ENCODE data around the gene AK4. TPM values are rescaled to one million over a fixed set of nuclear protein-coding genes. Genes with fewer than 3 reads are reported as not detected.
"Not testable (repeated sequence)": the region's sequence is repeated elsewhere in the genome, so short reads cannot be mapped to it uniquely, and the experiment has no call there.

The AK4 gene
- polyA plus RNA-seq, 1 donor (not counting 4 experiments of a cell fraction or from before 2014, with no cell fraction given): 90.0 TPM

DNA sequence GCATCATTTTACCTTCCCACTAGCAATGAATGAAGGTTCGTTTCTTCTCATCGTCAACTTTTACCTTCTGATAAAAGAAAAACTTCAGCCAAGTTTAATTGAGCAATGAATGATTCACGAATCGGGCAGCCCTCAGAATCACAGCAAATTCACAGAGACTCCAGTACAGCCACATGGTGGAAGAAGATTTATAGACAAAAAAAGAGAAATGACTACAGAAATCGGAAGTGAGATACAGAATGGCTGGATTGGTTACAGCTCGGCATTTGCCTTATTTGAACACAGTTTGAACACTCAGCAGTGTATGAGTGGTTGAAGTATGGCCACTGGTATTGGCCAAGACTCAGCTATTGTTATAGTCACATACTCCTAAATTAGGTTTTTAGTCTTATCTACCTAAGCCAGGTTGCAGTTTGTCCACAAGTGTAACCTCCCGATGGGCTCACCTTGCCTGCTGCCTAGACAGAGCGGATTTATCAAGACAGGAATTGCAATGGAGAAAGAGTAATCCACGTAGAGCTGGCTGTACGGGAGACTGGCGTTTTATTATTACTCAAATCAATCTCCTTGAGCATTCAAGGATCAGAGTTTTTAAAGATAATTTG, 15.3 kb downstream of the AK4 start:
- H3K27ac ChIP-seq (ENCODE audit: control insufficient read depth, insufficient read depth, low read length): no peak overlapping the region
- no peak overlapping the region for H2AFZ ChIP-seq (ENCODE audit: control insufficient read depth, low read length)
- H3K4me3 ChIP-seq (ENCODE audit: control insufficient read depth in 2 of 3, extremely low read depth in 1 of 3, insufficient read depth in 2 of 3, low read depth in 1 of 3, low read length in 3 of 3): no peak overlapping the region
- H3K27me3 ChIP-seq (ENCODE audit: control insufficient read depth, extremely low read depth, insufficient read depth, low read length): no peaks in the 10 kb centered on the region
- no peaks in the 10 kb centered on the region for H3K9me1 ChIP-seq (ENCODE audit: control insufficient read depth, extremely low read depth, insufficient read depth, low read length)
- H3K4me2 ChIP-seq (ENCODE audit: control insufficient read depth, extremely low read depth, insufficient read depth, low read depth, low read length): peak overlapping the region; percentile 27
- no peaks in the 10 kb centered on the region for H3K36me3 ChIP-seq (ENCODE audit: control insufficient read depth in 2 of 2, extremely low read depth in 1 of 2, insufficient read depth in 2 of 2, low read length in 2 of 2)
- peaks cover 14% of the 10 kb centered on the region for H3K4me1 ChIP-seq (ENCODE audit: control insufficient read depth, extremely low read depth, insufficient read depth, low read length)
- no peak for DNase-seq (ENCODE audit: low read depth, low spot score)
- no peaks in the 10 kb centered on the region for H4K20me1 ChIP-seq (ENCODE audit: control insufficient read depth, extremely low read depth, insufficient read depth, low read length)
- H3K79me2 ChIP-seq (ENCODE audit: control insufficient read depth, insufficient read depth, low read length): peaks cover 59% of the 10 kb centered on the region
- no peak for FAIRE-seq
- H3K9ac ChIP-seq (ENCODE audit: control insufficient read depth, extremely low read depth, insufficient read depth, low read length): no peak overlapping the region
- TF ChIP-seq, protein P1, sequence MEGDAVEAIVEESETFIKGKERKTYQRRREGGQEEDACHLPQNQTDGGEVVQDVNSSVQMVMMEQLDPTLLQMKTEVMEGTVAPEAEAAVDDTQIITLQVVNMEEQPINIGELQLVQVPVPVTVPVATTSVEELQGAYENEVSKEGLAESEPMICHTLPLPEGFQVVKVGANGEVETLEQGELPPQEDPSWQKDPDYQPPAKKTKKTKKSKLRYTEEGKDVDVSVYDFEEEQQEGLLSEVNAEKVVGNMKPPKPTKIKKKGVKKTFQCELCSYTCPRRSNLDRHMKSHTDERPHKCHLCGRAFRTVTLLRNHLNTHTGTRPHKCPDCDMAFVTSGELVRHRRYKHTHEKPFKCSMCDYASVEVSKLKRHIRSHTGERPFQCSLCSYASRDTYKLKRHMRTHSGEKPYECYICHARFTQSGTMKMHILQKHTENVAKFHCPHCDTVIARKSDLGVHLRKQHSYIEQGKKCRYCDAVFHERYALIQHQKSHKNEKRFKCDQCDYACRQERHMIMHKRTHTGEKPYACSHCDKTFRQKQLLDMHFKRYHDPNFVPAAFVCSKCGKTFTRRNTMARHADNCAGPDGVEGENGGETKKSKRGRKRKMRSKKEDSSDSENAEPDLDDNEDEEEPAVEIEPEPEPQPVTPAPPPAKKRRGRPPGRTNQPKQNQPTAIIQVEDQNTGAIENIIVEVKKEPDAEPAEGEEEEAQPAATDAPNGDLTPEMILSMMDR (optimal IDR thresholded peaks at IDR 0.05 in 1 of 3, IDR thresholded peaks at IDR 0.05 in 1 of 3, conservative IDR thresholded peaks at IDR 0.05 in 1 of 3; ENCODE audit: extremely low read depth in 1 of 3, insufficient read depth in 2 of 3, low read length in 3 of 3): no peak
- no peak for TF ChIP-seq EZH2 (IDR thresholded peaks at IDR 0.05; ENCODE audit: low read length)
- dilution Hi-C loops (cut with MboI; ENCODE audit: extremely low pct_ligation_motif_present, low sequenced_read_pairs): no loop called here
- H3K9me3 ChIP-seq (ENCODE audit: control insufficient read depth, low read depth, low read length): no peaks in the 10 kb centered on the region

GRCh38 chr1:65164101-65164500, 16.1 kb downstream of the AK4 start:
- Histone ChIP-seq H3K4me1 (ENCODE audit: control insufficient read depth, extremely low read depth, insufficient read depth, low read length) (peaks cover 14% of the 10 kb centered on the region), H3K79me2 (ENCODE audit: control insufficient read depth, insufficient read depth, low read length) (peaks cover 57% of the 10 kb centered on the region)
- H4K20me1 ChIP-seq (ENCODE audit: control insufficient read depth, extremely low read depth, insufficient read depth, low read length); FAIRE-seq; H3K27ac ChIP-seq (ENCODE audit: control insufficient read depth, insufficient read depth, low read length); H3K4me2 ChIP-seq (ENCODE audit: control insufficient read depth, extremely low read depth, insufficient read depth, low read depth, low read length); dilution Hi-C loops (cut with MboI; ENCODE audit: extremely low pct_ligation_motif_present, low sequenced_read_pairs); H3K9ac ChIP-seq (ENCODE audit: control insufficient read depth, extremely low read depth, insufficient read depth, low read length); H3K36me3 ChIP-seq (ENCODE audit: control insufficient read depth in 2 of 2, extremely low read depth in 1 of 2, insufficient read depth in 2 of 2, low read length in 2 of 2); H3K27me3 ChIP-seq (ENCODE audit: control insufficient read depth, extremely low read depth, insufficient read depth, low read length); DNase-seq (ENCODE audit: low read depth, low spot score); H2AFZ ChIP-seq (ENCODE audit: control insufficient read depth, low read length); H3K9me1 ChIP-seq (ENCODE audit: control insufficient read depth, extremely low read depth, insufficient read depth, low read length); H3K9me3 ChIP-seq (ENCODE audit: control insufficient read depth, low read depth, low read length); H3K4me3 ChIP-seq (ENCODE audit: control insufficient read depth in 2 of 3, extremely low read depth in 1 of 3, insufficient read depth in 2 of 3, low read depth in 1 of 3, low read length in 3 of 3): not testable (repeated sequence)

- no peak for TF ChIP-seq EZH2 (IDR thresholded peaks at IDR 0.05; ENCODE audit: low read length)
- TF ChIP-seq, protein P1 (optimal IDR thresholded peaks at IDR 0.05 in 1 of 3, IDR thresholded peaks at IDR 0.05 in 1 of 3, conservative IDR thresholded peaks at IDR 0.05 in 1 of 3; ENCODE audit: extremely low read depth in 1 of 3, insufficient read depth in 2 of 3, low read length in 3 of 3): no peak
- H3K9ac ChIP-seq (ENCODE audit: control insufficient read depth, extremely low read depth, insufficient read depth, low read length): no peak overlapping the region
- peaks cover 60% of the 10 kb centered on the region for H3K79me2 ChIP-seq (ENCODE audit: control insufficient read depth, insufficient read depth, low read length)
- no peaks in the 10 kb centered on the region for H3K36me3 ChIP-seq (ENCODE audit: control insufficient read depth in 2 of 2, extremely low read depth in 1 of 2, insufficient read depth in 2 of 2, low read length in 2 of 2)
- H3K4me2 ChIP-seq (ENCODE audit: control insufficient read depth, extremely low read depth, insufficient read depth, low read depth, low read length): no peak overlapping the region
- H3K4me1 ChIP-seq (ENCODE audit: control insufficient read depth, extremely low read depth, insufficient read depth, low read length): peaks cover 14% of the 10 kb centered on the region
- no peaks in the 10 kb centered on the region for H3K9me1 ChIP-seq (ENCODE audit: control insufficient read depth, extremely low read depth, insufficient read depth, low read length)
- dilution Hi-C loops (cut with MboI; ENCODE audit: extremely low pct_ligation_motif_present, low sequenced_read_pairs): no loop called here
- DNase-seq (ENCODE audit: low read depth, low spot score) (no peak), FAIRE-seq (no peak)
- H3K27ac ChIP-seq (ENCODE audit: control insufficient read depth, insufficient read depth, low read length): no peak overlapping the region
- H2AFZ ChIP-seq (ENCODE audit: control insufficient read depth, low read length): no peak overlapping the region
- no peak overlapping the region for H3K4me3 ChIP-seq (ENCODE audit: control insufficient read depth in 2 of 3, extremely low read depth in 1 of 3, insufficient read depth in 2 of 3, low read depth in 1 of 3, low read length in 3 of 3)
- H3K9me3 ChIP-seq (ENCODE audit: control insufficient read depth, low read depth, low read length): no peaks in the 10 kb centered on the region
- no peaks in the 10 kb centered on the region for H4K20me1 ChIP-seq (ENCODE audit: control insufficient read depth, extremely low read depth, insufficient read depth, low read length)
- H3K27me3 ChIP-seq (ENCODE audit: control insufficient read depth, extremely low read depth, insufficient read depth, low read length): no peaks in the 10 kb centered on the region
These were observed 16.6 kb downstream of the AK4 start for GRCh38 chr1:65164633-65165032.

Measured in keratinocyte (primary cell).